ENCODE measurements around the gene KCNE1.

KCNE1 gene

DNA sequence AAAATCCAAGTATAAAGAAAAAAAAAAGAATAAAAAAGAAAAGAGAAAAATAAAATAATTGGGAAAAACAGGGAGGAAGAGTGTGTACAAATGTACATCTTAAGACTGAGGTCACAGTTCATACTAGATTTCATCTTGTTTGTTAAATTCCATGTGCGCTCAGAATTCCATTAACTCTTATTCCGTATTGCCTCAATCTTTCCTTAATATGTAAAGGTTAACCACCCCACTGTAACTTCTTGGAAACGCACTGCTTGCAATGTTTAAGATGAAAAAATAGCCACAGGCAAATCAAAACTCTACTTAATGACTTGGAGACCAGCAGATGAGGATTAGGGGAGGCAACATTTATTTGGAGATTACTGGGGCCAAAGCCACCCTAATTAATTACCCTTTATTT is 23.9 kb upstream of the KCNE1 start:
- DNase-seq: no peak

DNA sequence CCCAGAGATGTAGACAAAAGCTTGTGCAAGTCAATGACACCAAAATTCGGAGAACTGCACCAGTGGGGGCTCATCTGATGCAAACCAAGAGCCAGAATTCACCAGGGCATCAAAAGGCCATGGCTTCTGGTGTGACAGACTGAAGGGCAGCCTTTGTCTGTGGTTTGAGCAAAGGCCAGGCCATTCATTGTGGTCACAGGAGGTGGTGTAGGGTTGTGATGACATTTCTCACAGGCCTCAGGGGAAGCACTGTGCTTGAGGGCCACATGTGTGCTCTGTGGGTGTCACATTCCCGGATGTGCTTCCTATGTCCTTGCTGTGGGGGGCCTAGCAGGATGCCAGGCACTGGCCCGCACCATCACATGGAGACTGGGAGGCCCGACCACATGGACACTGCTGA is 22.5 kb upstream of the KCNE1 start:
- no peak for DNase-seq

DNA sequence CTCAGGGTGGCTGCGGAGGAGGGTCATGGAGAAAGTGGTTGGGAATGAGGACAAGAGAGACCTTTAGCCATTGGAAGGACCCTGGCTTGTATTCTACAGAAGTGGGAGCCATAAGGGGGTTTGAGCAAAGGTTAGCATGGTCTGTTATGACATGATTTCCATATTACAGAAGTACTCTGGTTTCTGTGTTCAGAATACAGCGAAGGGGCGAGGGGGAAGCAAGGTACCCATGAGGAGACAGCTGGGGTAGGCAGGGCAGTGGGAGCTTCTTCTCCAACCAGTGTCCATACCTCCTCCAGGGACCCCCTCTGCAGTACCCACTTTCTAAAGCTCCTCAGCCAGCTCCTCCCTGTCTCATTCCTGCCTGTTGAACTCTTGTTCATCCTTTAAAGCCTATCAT is 21.9 kb upstream of the KCNE1 start:
- no peak for DNase-seq

DNA sequence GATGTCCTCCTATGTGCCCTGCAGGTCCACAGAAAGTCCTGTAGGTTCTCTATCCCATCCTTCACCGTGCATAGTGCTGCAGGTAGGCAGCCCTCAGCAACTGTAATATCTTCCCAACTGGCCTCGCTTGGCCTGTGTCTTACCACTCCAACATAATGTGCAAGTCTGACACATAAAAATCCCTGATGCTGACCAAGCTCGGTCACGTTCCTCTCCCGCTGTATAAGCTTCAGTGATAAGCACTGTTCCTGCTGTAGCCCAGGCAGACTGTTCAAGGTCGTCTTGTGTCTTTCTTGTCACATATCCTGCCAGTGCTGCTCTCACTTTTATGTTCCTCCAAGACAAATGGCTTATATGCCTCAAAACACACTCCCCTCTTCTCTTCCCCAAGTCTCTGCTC is 19.4 kb upstream of the KCNE1 start:
- no peak for DNase-seq

DNA sequence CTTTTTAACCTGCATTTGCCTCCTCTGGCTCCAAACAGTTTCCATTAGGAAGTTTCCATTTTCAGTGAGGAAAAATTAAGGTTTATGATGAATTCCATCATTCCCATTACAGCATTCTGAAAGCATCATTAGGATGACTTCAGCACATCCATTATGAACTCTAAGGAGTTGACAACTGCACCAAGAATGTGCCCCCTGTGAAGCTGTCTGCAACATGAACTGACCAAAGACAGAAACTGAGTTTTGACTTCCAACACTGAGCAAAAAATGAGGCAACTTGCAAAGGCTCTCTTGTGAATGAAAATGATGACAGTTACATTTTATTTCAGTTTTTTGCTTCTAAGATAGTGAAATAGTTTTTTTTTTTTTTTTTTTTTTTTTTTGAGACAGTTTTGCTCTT is 18.3 kb upstream of the KCNE1 start:
- no peak for DNase-seq

DNA sequence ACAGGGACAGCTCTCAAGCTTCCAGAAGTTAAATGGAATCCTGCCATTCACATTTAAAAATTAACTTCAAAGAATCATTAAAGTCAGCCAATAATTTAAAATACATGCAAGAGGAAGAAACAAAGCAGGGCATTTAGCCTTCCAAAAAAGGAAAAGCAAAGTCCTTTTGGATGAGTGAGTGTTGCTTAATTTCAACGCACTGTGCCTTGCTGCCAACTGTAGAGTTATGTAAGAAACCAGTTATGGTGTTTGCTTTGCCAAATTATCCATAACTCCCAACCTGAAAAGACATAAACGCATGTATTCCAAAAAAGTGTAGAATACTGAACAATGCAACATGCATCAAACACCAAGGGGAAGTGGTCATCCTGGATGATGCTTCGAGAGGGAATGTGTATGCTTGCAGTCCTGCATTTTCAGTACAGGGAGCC is 16.1 kb upstream of the KCNE1 start:
- DNase-seq: no peak

DNA sequence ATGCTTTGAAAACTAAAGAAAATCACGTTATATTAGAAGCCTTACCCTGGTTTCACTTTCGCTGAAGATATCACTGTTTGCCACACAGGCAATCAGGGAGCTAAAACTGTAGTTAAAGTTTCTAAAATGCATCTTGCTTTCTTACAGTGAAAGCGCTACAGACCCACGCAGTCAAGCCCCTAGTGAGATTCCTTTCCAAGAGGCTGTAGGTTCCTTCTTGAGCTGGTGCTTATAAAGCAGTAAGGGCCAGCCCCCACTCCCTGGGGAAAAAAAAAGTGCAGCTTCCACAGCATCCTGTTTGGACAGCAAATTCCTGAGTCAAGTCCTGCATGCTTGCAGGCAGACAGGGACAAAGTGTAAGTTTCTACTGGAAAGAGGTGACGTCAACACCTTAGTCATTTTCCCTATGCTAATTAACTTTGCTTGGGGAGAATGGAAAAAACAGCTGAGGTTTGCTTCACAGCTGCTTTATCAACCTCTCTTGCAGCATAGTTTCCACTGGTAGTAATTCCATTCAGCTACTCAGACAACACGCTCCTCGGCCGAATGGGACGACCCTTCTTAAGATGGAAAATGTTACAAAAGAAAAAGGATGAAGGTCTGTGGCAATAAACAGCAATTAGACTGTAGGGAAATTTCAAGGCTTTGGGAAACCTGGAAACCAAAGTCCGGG is 14.7 kb upstream of the KCNE1 start:
- DNase-seq: peak in 2 of 5 experiments; percentile 17 to 59

DNA sequence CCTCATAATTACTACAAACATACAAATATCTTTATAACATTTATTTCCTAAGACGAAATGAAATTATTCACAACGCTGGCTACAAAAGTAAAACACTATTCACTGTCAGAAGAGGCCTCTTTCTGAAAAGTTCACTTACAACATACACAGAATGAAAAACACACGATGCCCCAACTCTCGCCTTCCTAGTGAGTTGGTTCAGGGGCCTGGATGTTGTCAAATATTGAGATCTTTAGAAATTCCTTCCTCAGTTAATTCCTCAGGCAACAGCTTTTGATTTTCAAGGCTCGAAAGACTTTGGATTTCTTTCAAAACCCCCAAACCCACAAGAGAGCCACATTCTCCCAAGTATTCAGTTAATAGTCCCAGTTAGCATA is 14.2 kb upstream of the KCNE1 start:
- DNase-seq: peak in 1 of 5 experiments; percentile 7

DNA sequence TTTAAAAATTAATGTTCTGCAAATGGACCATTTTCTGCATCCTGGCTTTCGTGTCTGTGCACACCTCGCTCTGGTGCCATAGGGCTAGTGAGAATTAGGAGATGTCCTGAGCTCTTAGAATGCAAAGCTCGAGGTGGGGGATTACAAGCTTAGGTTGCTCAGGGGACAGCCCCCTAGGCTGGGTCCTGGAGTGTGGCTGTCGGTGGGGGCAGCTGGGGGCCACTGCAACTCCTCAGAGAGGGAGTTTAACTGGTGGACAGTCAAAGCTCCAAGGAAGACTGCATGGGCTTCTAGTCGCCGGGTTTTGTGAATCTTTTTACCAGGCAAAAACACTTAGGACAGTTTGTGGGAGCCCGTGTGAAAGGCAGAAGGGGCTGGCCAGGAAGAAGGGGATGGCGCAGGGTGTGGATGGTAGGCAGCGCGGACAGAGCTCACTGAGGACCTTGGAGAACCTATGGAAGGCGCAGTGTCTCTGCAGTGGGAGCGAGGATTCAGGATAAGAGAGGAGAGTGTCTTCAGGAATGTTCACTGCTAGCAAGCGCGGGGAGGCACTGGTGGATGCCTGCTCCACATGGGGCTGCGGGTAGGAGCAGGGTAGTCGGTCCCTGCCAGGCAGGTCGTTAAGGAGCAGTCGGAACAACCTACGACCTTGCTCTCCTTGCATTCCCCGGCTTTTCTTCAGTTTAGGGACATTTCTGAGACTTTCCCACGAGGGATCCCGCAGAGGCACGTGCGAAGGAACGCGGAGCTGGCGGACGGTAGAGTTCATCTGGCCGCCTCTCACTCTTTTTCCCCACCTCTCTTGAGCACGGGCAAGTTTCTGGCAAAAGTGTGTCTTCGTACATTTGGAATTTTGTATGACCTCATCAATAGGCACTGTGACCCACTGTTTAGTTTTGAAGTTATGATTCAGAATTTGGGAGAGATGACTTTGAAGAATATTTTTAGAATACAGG is 12.9 kb upstream of the KCNE1 start:
- no peak for DNase-seq

DNA sequence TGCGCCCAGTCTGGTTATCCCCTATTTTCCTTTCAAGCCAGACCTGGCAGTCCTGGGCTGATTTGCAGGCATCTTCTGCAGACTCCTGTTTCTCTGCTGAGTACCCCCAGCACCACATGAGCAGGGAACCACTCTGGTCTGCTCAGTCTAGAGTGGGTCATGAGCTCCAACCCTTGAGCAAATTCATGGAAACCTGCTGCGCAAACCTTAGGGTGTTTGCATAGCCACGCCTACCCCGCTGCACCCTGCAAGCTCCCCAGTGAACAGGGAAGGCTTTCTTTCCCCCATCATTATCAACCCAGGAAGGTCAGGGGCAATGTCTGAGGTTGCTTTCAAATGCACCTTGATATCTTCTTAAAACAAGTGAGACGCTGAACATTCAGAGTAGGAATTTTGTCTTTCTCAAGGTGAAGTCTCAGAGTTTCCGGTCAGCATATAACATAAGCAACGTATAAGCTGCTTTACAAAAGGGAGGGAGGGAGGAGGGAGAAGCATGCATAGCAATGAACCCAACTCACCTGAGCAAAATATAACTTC is 11.1 kb upstream of the KCNE1 start:
- DNase-seq: no peak

DNA sequence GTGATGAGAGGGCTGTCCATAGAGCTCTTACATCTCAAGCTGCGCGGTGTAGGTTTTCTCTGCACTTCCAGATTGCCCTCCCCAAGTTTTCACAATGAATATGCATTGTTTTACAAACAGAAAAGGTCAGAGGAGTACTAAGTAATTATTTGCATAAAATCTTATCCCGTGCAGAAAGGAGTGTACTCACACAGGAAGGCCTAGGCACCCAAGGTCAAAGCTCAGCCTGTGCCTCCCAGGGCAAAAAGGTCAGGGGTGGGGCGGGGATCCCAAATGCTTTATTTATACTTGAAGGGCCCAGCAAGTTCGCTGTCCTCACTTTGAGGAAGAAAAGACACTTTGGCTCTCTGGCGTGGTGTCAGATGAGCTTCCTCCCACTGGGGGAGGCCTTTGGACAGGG is 10.3 kb upstream of the KCNE1 start:
- DNase-seq: no peak

DNA sequence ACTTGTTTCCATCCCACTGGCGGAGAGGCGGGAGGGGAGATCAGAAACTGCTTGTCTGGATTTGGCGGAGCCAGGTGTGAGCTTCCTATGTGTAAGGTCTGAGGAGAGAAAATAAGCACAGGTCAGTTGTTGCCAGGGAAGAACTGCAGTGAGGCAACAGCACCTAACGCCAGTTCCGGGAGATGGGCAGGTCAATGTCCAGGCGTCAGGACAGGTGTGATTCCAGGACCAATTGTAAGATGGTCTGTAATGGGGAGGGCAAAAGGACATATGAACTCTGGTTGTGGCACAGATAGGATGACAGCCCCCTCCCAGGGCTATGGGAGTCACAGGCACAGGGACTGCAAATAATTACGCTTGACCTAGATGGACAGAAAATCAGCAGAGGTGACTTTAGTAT is 9.6 kb upstream of the KCNE1 start:
- DNase-seq: no peak

DNA sequence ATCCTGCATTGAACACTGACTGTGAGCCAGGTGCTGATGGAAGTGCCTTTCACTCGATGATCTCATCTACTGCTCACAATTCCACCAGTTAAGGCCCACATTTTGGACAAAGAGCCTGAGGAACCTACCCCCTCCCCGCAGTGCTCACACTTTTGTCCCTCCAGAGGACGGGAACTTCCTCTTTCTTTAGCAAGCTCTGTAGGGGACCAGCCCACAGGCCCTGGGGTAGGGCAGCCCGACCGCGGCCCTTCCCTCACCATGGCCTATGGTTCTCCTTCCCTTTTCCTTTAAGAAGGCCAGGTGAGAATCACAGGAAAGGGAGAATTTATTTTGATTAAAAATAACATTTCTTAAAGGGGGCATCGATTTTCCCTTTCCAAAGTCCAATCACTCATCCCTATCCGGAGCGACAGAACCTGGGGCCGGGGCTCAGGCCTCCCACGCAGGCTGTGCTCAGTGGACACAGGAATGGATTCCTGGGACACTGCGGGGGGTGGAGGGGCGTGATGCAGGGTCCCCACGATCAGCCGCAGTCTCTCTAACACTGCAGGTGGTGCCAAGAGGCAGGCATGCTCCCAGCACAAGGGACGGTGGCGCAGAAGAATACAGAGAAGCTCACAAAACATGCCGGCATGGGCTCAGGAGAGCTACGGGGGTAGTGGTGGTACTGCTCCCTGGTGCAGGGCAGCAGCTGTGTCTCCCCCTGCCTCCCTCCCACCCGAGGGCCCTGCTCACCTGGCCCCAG is 8.9 kb upstream of the KCNE1 start:
- DNase-seq: no peak

DNA sequence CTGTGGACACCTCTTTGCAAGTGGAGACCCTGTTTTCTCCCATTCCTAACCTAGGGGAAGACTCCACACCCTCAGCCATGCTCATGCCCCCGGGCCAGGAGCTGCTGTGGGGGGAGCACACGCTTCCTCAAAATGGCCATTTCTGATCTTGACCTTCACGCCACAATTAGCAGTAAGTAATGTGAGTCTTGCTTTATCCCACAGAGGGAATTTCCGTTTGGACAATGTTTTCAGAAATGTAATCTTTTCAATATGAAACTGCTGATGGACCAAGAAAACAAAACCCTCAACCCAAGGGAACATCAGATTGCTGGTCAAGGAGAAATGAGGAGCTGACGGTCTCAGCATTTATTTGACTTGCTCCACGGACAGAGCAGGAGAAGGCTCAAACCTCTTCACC is 8.3 kb upstream of the KCNE1 start:
- no peak for DNase-seq

DNA sequence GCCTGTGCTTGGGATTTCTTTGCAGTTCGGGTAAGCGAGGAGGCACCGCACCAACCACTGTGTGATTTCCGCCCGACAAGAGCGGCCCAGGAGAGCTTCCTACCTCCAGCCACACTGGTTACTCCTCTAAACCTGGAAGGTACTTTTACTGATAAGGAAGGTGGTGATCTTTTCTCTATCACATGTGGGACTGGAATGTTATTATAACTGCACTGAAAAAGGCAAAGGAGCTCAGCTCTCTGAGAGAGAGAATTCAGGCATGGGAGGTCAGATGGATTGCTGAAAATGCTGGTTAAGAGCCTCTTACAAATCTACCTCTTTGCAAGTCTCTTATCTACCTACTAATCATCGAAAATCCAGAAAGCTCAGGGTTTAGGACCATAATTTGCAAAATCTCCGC is 7.7 kb upstream of the KCNE1 start:
- no peak for DNase-seq

DNA sequence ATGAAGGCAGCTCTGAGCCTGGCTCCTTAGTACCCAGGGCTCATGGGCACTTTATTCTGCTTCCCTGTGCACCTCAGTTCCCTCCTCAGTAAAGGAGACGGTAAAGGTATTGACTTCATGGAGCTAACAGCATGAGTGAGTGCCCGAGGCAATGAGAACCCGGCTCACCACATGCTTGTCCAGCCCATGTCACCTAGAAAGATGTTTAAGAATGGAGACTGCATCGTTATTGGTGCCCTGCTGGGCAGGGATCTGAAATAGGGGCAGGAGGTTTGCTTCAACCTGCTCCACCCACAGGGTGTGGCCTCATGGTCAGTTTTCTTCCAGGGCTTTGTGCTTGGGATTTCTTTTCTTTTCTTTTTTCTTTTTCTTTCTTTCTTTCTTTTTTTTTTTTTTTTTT is 7.0 kb upstream of the KCNE1 start:
- DNase-seq: no peak

DNA sequence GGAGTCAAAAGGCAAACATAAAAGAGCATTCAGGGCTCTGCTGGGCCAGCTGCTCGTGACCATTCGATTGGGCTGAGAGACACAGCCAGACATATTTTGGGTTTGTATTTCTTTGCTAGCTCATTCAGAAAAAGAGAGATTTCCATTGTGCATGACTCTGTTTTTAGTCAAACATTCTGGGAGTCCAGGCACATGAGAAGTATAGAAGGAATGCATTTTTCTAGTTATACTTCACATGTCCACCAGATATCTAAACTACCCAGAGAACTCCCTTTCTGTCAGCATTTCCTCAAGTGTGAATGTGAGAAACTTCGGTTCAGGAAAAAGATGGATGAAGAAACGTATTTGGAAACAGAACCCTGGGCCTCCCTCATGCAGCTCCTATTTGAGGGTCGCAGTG is 6.3 kb upstream of the KCNE1 start:
- no peak for DNase-seq

DNA sequence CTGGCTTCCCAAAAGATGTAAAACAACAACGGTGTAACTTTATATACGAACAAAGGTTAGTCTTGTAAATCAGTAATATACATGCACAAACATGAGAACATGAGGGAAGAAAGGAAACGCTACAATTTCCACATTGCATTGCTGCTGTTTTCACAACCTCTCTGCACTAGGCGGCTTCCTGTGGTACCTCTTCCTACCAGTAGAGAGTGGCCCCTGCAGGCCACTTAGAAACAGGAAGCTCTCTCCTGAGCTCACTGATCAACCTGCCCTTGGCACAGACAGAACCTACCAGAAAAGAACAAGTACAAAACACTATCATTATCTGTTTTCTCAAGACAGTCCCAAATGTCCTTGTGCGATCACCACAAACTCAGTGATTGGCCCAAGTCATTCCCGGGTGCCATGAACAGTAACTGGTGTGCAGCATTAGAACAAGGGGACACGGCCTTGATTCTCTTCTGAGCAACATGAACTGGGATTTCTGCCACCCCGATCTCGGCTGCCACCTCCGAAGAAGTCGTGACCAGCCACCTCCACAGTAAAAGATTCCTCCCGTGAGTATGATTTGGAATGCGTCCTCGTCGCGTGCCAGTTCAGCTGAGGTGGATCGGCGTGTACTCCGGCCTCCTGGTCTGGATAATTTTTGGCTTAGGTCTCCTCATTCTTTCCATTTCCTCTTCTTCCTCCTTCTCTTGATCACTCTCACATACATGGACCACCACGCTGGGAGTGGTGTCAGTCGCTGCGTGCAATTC is 5.7 kb upstream of the KCNE1 start:
- peak in 1 of 5 experiments; percentile 61 for DNase-seq

DNA sequence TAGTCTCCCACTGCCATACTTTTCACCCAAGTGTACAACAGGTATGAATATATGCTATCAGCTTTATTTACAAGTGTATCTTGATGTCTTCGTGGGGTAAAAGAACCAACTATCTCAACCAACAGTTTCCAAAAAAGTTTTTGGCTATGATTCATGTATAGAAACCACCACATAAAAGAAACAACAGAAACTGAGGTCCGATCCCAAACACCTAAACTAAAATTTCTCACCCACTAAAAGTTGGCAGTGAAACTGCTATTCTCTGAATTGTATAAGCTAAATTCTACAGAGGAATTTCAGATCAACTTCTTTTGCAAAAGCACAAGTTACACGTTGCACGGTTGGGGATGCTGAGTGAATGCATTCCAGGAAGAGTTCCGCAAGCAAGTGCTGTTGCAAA is 5.0 kb upstream of the KCNE1 start:
- no peak for DNase-seq

DNA sequence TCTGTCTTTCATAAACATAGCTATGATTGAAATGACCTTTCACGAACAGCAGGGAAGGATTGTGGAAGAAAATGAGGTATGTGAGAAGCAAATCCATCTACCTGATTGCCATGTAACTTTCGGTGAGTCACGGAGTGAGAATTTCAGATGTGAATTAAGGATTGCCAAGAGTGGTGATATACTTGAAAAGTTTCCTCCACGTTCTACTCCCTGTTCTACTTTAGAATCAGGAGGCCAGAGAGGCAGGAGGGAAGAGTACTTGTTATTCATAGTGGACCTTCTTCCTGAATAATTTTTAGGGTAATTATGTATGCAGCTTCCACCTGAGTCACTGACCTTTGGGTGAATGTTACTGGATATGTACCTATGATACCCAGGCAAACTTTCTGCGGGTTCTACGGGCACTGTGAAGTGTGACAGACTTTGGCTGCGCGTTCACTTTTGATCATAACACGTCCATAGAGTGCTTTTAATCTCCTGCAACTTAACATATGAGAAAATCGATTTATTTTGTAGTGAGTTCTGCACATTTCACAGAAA is 2.6 kb upstream of the KCNE1 start:
- no peak for DNase-seq

DNA sequence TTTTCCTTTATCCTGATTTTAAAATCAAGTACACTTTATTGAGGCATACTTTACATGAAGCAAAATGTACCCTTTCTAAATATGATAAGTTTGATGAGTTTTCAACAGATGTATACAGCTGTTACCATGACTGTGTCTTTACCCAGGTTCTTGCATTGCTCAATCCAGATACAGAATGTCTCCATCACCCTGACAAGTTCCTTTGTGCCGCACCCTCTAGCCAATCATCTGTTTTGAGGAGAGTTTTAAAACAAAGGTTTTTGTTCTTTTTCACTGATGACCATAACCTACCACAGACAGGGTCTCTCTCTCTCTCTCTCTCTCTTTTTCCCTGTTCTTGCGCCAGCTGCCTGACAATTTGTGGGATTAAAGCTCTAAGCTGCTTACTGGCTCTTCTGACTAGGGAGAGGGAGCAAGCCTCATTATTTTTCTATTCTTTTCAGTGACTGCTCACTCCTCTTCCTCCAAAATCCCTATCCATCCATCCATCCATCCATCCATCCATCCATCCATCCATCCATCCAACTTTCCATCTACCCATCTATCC is 1.2 kb upstream of the KCNE1 start:
- DNase-seq: no peak

DNA sequence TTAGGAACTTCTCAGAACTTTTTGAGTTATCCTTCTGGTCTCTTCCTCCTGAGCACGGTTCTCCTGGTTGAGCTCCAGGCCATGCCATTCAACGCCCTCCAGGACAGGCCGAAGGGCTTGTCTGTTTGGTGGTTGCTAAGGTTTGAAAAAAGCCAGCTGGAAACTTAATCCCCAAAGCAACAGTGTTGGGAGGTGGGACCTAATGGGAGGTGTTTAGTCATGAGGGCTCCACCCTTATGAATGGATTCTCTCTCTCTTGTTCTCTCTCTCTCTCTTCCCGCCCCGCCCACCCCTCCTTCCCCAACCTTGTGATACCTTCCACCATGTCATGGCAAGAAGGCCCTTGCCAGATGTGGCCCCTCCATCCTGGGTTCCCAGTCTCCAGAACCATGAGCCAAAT is 829 bp downstream of the KCNE1 start:
- no peak for DNase-seq
